GM21360 (cell line): Measurements from ENCODE around the gene PTMS.

Experiments
- ATAC-seq: cut with Tn5 transposase; IDR thresholded peaks from one replicate; pipeline ENCODE4 v1.9.1; 2021; ENCODE audit warnings: mild to moderate bottlenecking, moderate library complexity; ENCODE audit not compliant: unreplicated experiment

Gene PTMS

GRCh38 chr12:6752167-6752920, 13.8 kb upstream of the PTMS start:
- no peak for ATAC-seq

GRCh38 chr12:6752921-6753771, 13.0 kb upstream of the PTMS start, which contains the start of gene MLF2:
Gene MLF2 (minus strand): TSS chr12:6753141. CDS start chr12:6752334, 807 bp downstream.
- ATAC-seq, result peak; percentile 77

GRCh38 chr12:6753772-6754356, 12.3 kb upstream of the PTMS start:
- no peak for ATAC-seq

GRCh38 chr12:6754411-6754810, 11.8 kb upstream of the PTMS start:
- ATAC-seq, result no peak

- no peak for ATAC-seq
Observed at GRCh38 chr12:6757028-6757690, 9.0 kb upstream of the PTMS start.

- no peak for ATAC-seq
Observed at GRCh38 chr12:6758506-6759095, 7.6 kb upstream of the PTMS start.

GRCh38 chr12:6759741-6760140, 6.4 kb upstream of the PTMS start:
- no peak for ATAC-seq

- ATAC-seq, result no peak
Observed at GRCh38 chr12:6763380-6763779, 2.8 kb upstream of the PTMS start.

GRCh38 chr12:6764011-6764828, 1.9 kb upstream of the PTMS start:
- ATAC-seq, result peak; percentile 69

GRCh38 chr12:6765048-6765633, 1.0 kb upstream of the PTMS start:
- no peak for ATAC-seq

GRCh38 chr12:6766651-6767349, 637 bp downstream of the PTMS start:
- ATAC-seq, result peak; percentile 48

GRCh38 chr12:6767353-6768319, 1.5 kb downstream of the PTMS start:
- ATAC-seq, result no peak

GRCh38 chr12:6768437-6768914, 2.3 kb downstream of the PTMS start:
- ATAC-seq, result no peak

- no peak for ATAC-seq
Observed at GRCh38 chr12:6768990-6769389, 2.8 kb downstream of the PTMS start.

- no peak for ATAC-seq
Observed at GRCh38 chr12:6769666-6770065, 3.5 kb downstream of the PTMS start.

- ATAC-seq, result no peak
Observed at GRCh38 chr12:6770094-6770493, 3.9 kb downstream of the PTMS start.

GRCh38 chr12:6770600-6770999, 4.4 kb downstream of the PTMS start:
- no peak for ATAC-seq

- no peak for ATAC-seq
Observed at GRCh38 chr12:6771091-6771495, 4.9 kb downstream of the PTMS start.
